Measurements from ENCODE around the gene TYMP. TPM values are rescaled to one million over a fixed set of nuclear protein-coding genes. Genes with fewer than 3 reads are reported as not detected.

The TYMP gene
- total RNA-seq, 2 experiments from 2014 or later = 9.9 to 10.0 TPM

DNA sequence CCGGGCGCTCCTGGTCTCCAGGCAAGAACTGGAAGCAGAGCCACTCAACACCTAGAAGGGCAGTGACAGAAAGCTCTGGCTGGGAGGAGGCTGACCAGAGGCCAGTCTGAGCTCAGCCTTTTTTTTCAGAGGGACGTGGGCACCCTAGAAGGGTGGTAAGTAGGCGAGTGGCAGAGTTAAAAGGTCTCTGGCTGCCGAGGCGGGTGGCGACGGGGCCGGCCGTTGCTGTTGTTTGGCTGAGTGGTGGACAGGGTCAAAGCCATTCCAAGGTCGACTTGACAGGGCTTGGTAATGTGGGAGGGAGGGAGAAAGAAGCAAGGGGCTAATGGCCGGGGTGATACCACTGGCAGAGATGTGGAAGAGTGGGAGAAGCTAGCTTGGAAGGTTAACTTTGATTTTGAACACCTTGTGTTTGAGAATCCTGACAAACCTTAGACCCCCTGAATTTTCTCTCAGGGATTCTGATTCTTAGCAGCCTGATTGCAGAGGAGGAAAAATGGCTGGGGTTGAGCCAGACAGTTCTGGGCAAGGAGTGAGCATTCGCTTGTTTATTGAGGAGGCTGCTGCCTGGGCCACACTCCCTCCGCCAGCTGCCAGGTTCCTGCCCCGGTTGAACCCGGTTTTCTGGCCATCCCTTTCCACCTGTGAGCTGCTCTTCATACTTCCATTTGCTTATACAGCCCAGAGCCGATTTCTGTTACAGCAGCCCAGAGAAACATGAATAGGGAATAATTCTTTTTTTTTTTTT, 33.8 kb upstream of the TYMP start:
- no peaks in the 10 kb centered on the region for H3K27me3 ChIP-seq (ENCODE audit: control insufficient read depth in 1 of 2, insufficient read depth in 2 of 2, low read length in 2 of 2)
- peaks cover 2% of the 10 kb centered on the region for H3K36me3 Mint-ChIP-seq (ENCODE audit: low read depth)
- no peaks in the 10 kb centered on the region for H3K27me3 Mint-ChIP-seq
- H3K4me3 ChIP-seq (ENCODE audit: low read length) = peak overlapping the region; percentile 84
- ChIA-PET CTCF (interaction anchor here (0.8 to 3.7 kb wide), 17 partner anchors 12 to 221 kb away, joined by 3 to 70 read pairs (median 5); partner anchors contain the start of genes ARSA, KLHDC7B, LMF2 and NCAPH2), POLR2A (interaction anchor here (0.6 to 4.2 kb wide), 15 partner anchors 15 to 372 kb away, joined by 3 to 56 read pairs (median 6); partner anchors contain the start of genes CHKB, MAPK8IP2, SCO2 and TYMP)
- peak overlapping the region; percentile 85 for H3K27ac Mint-ChIP-seq
- no peaks in the 10 kb centered on the region for H3K9me3 ChIP-seq (ENCODE audit: control insufficient read depth in 1 of 2, insufficient read depth in 1 of 2, low read length in 2 of 2)
- peak overlapping the region; percentile 96 for H3K4me3 Mint-ChIP-seq
- no peak overlapping the region for H3K27ac ChIP-seq (ENCODE audit: low read depth in 1 of 2, low read length in 2 of 2)
- peaks cover 16% of the 10 kb centered on the region for H3K4me1 Mint-ChIP-seq (ENCODE audit: low read depth)
- DNase-seq (no peak), ATAC-seq (ENCODE audit: poor library complexity) (no peak)
- TF ChIP-seq, protein P1, sequence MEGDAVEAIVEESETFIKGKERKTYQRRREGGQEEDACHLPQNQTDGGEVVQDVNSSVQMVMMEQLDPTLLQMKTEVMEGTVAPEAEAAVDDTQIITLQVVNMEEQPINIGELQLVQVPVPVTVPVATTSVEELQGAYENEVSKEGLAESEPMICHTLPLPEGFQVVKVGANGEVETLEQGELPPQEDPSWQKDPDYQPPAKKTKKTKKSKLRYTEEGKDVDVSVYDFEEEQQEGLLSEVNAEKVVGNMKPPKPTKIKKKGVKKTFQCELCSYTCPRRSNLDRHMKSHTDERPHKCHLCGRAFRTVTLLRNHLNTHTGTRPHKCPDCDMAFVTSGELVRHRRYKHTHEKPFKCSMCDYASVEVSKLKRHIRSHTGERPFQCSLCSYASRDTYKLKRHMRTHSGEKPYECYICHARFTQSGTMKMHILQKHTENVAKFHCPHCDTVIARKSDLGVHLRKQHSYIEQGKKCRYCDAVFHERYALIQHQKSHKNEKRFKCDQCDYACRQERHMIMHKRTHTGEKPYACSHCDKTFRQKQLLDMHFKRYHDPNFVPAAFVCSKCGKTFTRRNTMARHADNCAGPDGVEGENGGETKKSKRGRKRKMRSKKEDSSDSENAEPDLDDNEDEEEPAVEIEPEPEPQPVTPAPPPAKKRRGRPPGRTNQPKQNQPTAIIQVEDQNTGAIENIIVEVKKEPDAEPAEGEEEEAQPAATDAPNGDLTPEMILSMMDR (IDR thresholded peaks at IDR 0.05) = no peak
- H3K36me3 ChIP-seq (ENCODE audit: insufficient read depth, low read length) = peaks cover under 1% of the 10 kb centered on the region
- H3K4me1 ChIP-seq (ENCODE audit: insufficient read depth, low read length) = peaks cover 10% of the 10 kb centered on the region
- no peaks in the 10 kb centered on the region for H3K9me3 Mint-ChIP-seq
- intact Hi-C loops (cut with DNase I, micrococcal nuclease) = loop anchor here (1.0 to 5.0 kb wide), 5 partner anchors 17 to 55 kb away; partner anchors contain the start of genes CHKB (in 1 of the 2), KLHDC7B (in 1 of the 2), NCAPH2 (in 1 of the 2) and SCO2 (in 1 of the 2)

DNA sequence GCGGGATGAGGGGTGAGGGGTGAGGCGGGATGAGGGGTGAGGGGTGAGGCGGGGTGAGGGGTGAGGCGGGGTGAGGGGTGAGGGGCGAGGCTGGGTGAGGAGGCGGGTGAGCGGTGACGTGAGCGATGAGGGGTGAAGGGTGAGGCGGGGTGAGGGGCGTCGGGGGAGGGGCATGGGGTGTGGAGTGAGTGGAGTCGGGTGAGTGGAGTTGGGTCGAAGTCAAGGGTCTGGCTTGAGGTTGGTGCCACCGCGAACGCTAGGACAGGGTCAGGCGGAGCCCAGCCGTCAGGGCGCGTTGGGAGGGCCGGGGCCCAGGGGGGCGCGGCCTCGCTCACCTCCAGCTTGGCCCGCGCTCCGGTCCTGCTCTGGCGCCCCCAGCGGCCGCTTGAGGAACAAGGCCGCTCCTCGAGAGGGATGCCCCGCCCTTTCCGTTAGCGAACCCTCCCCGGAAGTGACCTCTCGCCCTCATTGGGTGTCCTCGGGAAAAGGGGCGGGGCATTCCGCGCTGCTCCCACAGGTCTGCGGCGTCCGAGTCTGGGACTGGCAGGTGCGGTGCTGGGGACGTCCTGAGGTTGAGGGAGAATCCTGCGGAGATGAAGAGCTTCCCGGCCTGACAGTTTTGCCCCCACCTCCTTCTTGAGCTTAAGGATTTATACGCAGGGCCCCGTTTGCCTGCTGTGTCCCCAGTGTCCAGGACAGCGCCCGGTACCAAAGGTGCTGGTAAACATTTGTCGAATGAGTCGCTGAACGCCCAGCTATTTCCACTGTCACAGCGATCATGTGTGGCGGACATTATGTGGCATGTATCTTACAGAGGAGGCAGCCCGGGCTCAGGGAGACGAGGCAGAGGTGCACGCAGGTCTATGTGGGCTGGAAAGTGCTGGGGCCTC, 33.0 kb upstream of the TYMP start, which contains the start of gene SYCE3:
TSS of gene SYCE3 (minus strand) at position 397 of the 890 bp plus-strand sequence. CDS start 6,514 bp downstream, outside the sequence.
- peak within 1 kb of the TSS; percentile 96 for H3K4me3 Mint-ChIP-seq
- H3K4me3 ChIP-seq (ENCODE audit: low read length) = peak within 1 kb of the TSS; percentile 84
- ChIA-PET CTCF (interaction anchor here (0.6 to 3.7 kb wide), 24 partner anchors 9 to 318 kb away, joined by 3 to 70 read pairs (median 5); partner anchors contain the start of genes ARSA, CPT1B, KLHDC7B and LMF2), POLR2A (interaction anchor here (0.6 to 4.2 kb wide), 16 partner anchors 14 to 371 kb away, joined by 3 to 56 read pairs (median 6); partner anchors contain the start of genes CHKB, LMF2, MAPK8IP2 and NCAPH2)
- H3K27me3 Mint-ChIP-seq = no peaks in the 10 kb centered on the region
- H3K36me3 Mint-ChIP-seq (ENCODE audit: low read depth) = no peaks in the 10 kb centered on the region
- H3K9me3 Mint-ChIP-seq = no peaks in the 10 kb centered on the region
- intact Hi-C loops (cut with DNase I, micrococcal nuclease) = loop anchor here (1.0 to 5.0 kb wide), 6 partner anchors 18 to 54 kb away; partner anchors contain the start of genes CHKB (in 1 of the 2), KLHDC7B (in 1 of the 2), NCAPH2 (in 1 of the 2) and SCO2 (in 1 of the 2)
- TF ChIP-seq, protein P1 (IDR thresholded peaks at IDR 0.05) = peak; percentile 84
- ATAC-seq (ENCODE audit: poor library complexity) (peak; percentile 94), DNase-seq (peak; percentile 93 to 99 (median 96))
- no peak within 1 kb of the TSS for H3K27ac ChIP-seq (ENCODE audit: low read depth in 1 of 2, low read length in 2 of 2)
- no peaks in the 10 kb centered on the region for H3K9me3 ChIP-seq (ENCODE audit: control insufficient read depth in 1 of 2, insufficient read depth in 1 of 2, low read length in 2 of 2)
- H3K27me3 ChIP-seq (ENCODE audit: control insufficient read depth in 1 of 2, insufficient read depth in 2 of 2, low read length in 2 of 2) = no peaks in the 10 kb centered on the region
- peaks cover 10% of the 10 kb centered on the region for H3K4me1 ChIP-seq (ENCODE audit: insufficient read depth, low read length)
- peaks cover 16% of the 10 kb centered on the region for H3K4me1 Mint-ChIP-seq (ENCODE audit: low read depth)
- H3K36me3 ChIP-seq (ENCODE audit: insufficient read depth, low read length) = no peaks in the 10 kb centered on the region
- H3K27ac Mint-ChIP-seq = peak within 1 kb of the TSS; percentile 85

All from CD4-positive, alpha-beta T cell (primary cell).